NCI-H1436 (cell line): Measurements from ENCODE around the gene RNASE13.
A peak's percentile ranks its signal among the peaks of the same experiment; 100 is the strongest.

Experiments used
- DNase-seq: peaks from one replicate; lab custom pipeline; 2025; lab: John Stamatoyannopoulos, UW

Gene RNASE13

DNA sequence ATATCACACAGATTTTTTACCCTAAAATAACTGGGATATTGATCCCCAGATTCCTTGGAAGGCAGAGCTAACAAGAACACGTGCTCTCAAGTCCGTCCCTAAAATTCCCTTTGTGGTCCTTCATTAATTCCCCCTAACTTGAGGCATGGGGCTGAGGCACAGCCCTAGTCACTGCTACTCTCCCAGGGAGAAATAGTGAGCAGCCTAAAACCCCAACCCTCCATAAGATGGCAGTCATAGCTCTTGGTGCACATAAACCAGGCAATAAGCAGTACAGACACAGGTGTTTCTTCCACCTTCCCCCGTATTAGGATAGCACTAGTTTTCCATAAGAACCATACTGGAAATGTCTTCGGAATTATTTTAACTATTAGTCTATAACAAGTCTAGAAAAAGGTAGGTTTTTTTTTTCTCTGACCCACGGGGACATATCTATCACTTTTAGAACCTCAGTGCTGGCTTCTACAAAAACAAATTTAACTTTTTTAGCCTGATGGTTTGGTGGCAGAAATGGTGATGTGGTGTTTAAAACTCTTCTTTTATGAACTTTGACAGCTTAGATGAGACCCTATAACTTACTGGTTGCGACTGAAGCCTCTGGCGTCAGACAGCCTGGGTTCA, 32.4 kb upstream of the RNASE13 start:
- DNase-seq, result peak; percentile 13

DNA sequence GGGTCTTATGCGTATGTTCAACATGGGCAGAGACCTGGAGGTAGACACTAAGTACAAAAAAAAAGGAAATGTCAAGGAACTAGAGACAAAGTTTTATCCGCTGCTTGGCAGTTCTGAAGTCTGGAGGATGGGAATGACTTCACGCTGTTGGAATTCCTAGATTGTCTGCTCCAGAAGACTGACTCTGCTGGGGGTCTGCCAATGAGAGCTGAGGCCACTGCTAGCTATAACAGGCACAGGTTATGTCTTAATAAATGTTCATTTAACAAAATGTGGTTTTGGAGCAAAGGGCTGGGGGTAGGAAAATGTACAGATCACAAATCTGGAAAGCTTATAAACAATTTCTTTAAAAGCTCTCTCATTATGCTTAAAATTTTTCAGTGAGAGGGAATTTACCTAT, 28.9 kb upstream of the RNASE13 start:
- DNase-seq, result no peak

DNA sequence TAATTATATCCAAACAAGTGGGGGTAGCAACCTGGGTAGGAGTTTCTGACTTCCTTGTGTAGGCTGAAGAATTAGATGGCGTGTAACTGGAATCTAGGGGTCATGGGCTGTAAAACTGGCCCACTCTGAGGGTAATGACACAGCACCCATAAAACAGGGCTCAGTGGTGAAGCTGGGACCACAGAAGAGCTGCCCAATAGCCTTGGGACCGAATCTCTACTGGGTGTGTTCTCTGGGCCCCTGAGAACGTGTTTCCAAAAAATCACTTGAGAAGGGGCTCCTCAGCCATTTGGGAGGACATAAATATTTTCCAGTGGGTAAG, 26.7 kb upstream of the RNASE13 start:
- no peak for DNase-seq

DNA sequence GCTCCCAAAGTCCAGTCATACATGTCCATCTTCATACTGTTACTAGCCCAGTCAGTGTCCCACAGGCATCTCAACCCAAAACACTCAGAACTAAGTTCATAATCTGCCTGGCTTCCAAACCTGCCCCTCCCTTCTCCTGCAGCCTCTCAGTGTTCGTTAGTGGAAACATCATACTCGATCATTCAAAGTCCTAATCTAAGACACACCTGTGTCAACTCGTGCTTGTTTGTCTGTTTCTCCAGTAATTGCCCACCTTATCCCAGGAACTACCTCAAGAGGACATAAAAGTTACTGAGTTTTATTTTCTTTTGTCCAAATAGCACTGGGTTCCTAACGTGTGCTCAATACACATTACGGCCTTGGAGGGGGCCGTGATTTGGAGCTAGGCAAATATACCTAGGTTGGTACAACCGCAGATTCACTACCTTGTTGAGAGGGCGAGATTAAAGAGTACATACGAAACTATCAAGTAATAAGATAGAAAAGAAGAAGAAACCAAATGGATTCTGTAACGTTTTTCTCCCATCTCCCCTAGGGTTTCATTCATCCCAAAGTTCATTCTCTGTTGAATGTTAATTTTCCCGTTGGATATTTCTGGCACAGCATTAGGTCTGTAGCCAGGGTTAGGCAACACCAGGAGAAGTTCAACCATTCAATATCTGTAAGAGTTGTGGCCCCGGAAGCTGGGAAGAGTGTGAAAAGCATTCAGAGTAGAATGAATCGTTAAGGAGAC, 26.2 kb upstream of the RNASE13 start:
- no peak for DNase-seq

DNA sequence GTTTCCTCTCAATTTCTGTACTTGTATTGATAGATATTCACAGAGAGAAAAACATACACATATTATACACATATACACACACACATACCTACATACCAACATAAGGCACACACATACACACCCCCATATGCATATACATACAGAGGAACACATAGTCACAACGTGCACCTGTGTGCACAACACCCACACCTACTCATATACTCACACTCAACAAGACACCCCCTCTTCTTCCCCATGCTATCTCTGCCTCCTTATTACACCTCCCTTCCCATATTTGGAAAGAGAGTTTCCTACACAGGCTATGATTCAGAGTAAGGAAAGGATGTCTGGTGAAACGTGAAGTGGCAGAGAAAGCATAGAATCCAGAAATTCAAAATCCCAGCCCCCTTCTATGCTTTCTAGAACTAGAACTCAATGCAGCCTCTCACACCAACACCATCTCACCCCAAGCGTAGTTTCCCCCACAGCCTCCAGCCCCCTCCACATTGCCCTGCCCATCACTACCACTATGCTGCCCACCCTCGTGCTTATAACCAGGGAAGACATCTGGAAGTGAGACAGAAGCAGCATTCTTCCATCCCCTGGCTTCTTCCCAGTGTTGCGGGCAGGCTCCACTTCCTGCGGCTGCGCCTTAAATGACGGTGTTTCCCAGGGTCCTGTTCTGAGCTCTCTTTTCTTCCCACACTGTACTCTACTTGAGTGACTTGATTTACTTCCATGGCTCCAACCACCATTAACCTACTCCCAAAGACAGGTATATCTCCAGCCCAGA, 25.4 kb upstream of the RNASE13 start:
- no peak for DNase-seq

DNA sequence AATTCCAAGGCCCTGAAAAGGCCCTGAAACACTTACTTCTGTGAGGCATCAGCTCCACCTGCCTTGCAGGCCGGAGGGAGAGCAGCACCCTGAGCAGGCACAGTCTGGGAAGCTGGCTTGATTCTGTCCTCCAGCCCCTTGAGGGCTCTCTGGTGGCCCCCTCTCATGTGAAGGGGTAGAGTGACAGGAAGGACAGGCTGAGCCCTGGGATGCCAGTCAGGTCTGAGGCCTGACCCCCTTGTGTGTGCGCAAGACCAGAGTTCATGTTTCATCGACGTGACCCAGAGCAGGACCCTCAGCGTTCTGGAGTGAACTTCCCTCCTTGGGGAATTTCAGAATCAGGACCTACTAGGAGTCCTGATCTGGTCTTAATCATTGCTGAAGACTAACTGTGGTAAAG, 24.3 kb upstream of the RNASE13 start:
- DNase-seq, result no peak

DNA sequence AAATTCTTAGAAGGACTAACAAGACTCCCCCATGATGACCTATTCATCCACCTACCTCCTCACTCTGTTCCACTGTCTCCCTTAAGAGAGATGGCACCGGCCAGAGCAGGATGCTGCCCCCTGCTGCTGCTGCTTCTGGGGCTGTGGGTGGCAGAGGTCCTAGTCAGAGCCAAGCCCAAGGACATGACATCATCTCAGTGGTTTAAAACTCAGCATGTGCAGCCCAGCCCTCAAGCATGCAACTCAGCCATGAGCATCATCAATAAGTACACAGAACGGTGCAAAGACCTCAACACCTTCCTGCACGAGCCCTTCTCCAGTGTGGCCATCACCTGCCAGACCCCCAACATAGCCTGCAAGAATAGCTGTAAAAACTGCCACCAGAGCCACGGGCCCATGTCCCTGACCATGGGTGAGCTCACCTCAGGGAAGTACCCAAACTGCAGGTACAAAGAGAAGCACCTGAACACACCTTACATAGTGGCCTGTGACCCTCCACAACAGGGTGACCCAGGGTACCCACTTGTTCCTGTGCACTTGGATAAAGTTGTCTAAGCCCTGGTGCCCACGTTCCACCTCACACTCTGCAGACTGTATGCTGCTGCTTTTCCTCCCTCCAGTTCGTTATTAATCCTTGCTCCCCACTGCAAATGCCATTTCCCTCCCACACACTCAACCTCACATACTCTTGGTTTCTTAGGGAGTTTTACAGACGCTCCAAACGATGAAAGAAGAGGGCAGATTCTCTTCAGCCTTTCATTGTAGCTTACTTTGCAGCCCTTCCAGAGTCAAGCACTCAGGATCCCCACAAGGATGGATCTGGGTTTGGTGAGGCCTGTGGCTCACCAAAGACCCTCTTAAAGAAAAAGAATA, 23.4 kb upstream of the RNASE13 start, which contains the start of gene RNASE8:
Gene RNASE8 (plus strand): TSS at position 20 of the 873 bp plus-strand sequence. CDS start 71 bp downstream, at position 91.
- no peak for DNase-seq

DNA sequence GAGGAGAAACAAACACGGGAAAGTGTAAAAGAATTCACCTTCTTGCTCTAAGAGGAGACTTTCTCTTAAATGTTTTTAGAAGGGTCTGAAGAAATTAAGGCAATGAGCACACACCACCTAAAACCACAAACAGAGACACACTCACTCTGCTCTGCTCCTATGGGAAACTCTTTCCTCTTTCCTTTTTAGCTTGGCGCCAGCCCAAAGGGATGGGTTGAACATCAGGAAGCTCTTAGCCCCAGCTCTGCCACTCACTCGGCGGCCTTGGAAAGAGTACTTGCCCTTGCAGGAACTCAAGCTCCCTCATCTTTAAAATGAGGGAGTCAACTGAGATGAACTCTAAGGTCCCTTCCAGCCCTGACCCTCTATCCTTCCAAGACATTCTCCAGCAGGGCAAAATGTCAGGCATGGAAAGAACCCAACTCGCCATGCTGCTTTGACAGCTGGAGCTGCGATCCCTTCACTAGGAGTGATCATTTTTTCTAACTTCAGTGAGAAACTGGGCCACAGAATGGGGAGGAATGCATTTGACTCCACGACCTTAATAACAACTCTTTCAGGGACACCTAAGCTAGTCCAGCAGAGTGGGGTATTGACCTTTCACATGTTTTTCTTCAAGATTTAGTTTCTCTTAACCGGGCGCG, 22.0 kb upstream of the RNASE13 start:
- DNase-seq, result no peak

DNA sequence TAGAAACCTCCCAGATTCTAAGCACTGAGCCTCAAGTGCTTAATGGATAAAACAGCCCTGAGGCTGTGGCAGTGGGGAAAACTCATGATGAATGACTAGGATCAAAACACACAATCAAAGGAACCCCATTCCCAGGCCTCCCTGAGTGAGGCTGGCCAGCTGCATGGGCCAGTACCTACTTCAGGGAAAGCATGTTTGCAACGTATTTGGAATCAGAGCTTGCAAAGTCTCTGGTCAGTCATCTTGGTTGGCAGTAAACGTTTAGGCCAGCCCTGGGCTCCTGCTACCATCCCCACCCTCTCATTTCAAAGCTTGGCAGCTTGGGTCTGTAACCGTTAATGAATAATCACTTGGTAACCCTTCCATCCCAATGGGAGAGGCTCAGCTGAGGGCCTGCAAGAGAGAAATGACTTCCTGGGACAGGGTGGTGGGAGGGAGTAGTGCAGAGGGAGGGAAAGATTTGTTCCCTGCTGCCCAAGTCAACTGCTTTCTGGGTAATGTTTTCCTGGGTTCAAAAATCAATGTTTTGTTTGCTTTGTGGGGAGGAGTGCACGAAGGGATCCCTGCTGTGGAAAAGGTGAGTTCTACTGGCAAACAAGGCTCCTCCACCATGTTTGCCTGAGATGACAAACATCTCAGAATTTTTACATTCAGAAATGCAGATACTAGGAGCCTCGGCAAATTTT, 21.0 kb upstream of the RNASE13 start:
- DNase-seq, result no peak

DNA sequence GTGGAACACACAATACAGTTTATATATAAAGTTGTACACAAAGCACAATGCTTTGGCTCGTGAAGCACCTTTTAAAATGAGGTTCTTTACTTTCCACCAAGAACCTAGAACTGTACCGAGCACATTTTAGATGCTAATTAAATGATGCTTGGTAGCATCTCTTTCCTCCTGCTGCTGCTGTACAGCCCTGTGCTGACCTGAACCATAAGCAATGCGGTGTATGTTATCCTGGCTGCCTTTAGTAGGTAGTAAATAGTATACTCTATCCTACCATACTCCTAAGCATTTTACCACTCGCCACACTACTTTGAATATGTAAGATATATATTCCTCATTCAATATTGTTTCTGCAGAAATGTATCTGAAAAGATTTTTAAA, 20.1 kb upstream of the RNASE13 start:
- DNase-seq, result no peak

DNA sequence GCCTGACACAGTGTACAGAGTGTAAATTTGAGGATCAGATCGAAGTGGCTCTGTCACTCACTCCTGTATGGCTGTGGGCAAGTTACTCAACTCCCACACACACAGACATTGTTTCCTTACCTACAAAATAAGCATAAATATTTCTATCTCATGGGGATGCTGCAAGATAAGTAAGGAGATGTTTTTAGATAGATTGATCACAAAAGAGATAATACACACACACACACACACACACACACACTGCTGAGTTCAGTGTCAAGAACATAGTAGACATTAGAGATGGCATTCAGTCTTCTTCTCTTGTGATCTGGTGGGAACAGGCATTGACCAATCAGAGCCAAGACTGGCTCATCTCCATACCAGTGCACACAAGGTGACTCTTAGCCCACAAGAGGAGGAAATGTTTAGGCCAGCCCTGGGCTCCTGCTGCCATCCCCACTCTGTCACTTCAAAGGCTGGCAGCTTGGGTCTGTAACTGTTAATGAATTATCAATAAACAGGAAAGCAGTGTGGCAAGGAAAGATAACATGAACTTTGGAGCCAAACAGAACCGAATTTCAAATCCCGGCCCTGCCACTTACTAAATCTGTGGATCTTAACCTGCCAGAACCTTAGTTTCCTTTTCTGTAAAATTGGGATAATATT, 19.6 kb upstream of the RNASE13 start:
- no peak for DNase-seq

DNA sequence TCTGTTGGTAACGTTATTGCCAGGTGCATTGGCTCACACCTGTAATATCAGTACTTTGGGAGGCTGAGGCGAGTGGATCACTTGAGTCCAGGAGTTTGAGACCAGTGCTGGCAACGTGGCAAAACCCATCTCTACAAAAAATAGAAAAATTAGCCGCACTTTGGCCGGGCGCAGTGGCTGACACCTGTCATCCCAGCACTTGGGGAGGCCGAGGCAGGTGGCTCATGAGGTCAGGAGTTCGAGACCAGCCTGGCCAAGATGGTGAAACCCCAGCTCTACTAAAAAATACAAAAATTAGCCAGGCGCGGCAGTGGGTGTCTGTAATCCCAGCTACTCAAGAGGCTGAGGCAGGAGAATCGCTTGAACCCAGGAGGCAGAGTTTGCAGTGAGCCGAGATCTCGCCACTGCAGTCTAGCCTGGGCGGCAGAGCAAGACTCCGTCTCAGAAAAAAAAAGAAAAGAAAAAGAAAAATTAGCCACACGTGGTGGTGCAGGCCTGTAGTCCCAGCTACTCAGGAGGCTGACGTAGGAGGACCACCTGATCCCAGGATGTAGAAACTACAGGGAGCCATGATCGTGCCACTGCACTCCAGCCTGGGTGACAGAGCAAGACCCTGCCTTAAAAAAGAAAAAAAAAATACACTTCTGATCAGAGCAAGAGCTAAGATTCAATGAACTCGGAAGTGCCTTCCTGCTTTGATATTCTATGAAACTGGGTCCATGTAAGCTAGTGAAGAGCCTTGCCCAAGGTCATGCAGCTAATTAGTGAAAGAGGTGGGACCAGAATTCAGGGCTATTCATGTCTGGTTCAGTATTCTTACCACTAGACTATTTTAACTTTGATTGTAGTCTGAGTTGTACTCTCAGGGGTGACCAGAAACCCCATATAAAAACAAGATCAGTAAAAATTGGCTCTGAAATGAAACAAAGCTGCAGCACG, 18.8 kb upstream of the RNASE13 start:
- no peak for DNase-seq

DNA sequence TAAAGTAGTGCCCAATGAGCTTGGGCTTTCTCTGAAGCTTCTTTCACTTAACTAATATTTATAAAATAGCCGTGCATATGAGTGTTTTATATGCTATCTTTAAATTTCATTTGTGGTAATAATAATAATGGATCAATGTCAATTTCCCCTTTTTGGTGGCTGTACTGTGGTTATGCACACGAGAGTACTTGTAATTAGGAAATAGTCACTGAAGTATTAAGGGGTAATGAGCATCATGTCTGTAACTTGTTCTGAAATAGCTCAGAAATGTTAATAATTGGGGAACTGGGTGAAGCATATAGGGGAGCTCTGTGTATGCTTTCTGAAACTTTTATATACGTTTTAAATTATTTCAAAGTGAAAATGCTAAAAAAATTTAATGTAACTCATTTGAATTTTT, 16.0 kb upstream of the RNASE13 start:
- DNase-seq, result no peak

DNA sequence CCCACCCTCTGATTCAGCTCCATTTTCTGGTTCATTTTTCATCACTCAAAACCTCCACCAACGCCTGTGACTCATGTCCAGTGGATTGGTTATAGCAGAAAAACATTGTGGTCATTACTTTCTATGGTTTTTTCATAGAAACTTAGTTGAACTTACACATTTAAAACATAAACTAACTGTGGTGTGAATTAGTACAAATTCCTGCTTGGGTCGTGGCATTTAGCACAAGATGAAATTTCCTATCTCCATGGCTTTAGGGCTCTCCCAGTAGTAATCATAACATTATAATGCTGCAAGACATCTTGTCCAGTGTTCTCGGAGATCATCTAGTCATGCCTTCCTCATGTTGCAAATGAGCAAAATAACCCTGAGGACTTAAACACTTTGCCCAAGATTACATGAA, 14.7 kb upstream of the RNASE13 start:
- no peak for DNase-seq

DNA sequence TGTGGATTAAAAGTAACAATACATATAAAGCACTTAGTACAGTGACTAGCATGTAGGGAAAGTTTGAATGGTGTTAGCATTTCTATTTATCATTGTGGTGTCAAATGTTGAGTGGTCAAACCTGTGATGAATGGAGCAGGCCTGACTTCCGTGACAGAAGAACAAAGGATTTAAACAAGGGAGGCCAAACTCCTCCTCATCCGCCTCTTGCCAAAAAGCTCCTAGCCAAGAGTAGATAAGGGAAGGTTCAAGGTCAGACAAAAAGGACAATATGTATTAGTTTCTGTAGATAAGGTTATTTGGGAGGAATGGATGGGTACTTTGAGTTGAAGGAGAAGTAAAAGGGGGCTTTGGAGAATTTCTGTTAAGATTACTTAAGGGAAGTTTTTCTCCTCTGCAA, 14.0 kb upstream of the RNASE13 start:
- DNase-seq, result no peak

DNA sequence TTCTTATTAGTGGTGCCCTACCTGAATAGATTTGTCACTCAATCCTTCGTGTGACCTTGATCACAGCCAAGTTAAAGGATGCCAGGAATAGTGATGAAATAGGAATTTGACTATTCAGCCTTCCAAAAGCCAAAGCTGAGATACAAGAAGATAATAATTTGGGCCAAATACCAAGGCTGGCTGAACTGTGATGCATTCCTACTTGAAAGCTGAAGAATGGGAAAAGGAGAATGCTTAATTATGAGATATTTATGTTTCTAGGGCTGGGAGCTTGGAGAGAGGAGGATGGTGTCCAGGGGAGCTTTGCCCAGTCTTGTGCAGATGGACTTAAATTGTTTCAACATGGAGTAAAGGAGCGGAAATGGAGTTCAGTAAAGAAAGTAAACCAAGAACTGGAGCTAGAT, 12.8 kb upstream of the RNASE13 start:
- no peak for DNase-seq

DNA sequence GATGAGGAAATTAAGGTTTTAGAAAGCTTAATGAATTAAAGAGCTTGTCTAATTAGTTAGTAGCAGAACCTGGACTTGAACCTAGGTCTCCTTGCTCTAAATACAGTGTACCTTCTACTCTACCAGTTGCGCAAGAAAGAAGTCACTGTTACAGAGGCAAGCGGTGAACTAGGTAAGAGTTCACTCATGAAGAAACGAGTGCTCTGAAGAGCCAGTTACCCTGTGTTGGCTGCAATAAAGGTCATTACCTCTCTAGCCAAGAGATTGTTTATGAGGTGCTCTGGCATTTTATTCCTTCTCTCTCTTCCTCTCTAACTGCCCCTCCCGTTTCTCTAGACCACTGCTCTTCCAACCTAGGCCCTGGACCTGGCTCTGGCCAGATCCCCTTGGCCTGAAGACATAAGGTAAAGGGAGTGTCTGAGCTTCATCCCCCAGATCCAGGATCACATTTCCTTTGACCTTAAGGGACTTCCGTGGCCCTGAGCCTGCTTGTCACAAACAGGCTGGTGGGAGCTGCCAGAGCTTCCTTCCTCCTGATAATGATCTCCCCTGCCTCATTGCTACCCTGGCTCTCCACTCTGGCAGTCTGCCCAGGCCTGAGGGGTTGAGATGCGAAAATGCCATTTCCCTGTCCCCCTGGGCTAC, 9.5 kb upstream of the RNASE13 start:
- DNase-seq, result no peak

DNA sequence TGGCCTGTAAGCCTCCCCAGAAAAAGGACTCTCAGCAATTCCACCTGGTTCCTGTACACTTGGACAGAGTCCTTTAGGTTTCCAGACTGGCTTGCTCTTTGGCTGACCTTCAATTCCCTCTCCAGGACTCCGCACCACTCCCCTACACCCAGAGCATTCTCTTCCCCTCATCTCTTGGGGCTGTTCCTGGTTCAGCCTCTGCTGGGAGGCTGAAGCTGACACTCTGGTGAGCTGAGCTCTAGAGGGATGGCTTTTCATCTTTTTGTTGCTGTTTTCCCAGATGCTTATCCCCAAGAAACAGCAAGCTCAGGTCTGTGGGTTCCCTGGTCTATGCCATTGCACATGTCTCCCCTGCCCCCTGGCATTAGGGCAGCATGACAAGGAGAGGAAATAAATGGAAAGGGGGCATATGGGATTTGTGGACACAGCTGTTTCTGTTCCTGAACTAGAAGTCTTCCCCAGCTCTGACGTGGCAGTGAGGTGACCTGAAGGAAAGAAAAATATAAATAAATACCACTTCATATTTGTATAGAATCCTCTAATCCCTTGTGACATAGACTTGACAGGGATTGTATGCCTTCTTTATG, 8.9 kb upstream of the RNASE13 start:
- DNase-seq, result no peak

DNA sequence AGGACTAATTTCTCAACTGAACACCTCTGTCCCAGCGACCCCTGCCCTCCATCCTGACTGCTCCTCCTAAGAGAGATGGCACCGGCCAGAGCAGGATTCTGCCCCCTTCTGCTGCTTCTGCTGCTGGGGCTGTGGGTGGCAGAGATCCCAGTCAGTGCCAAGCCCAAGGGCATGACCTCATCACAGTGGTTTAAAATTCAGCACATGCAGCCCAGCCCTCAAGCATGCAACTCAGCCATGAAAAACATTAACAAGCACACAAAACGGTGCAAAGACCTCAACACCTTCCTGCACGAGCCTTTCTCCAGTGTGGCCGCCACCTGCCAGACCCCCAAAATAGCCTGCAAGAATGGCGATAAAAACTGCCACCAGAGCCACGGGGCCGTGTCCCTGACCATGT, 8.3 kb upstream of the RNASE13 start:
- DNase-seq, result no peak
